ELF-1 (cell line): ENCODE measurements around the gene ESRRA.

Experiments
- DNase-seq: peaks from one replicate; pipeline ENCODE4 v3.0.0-alpha.2; 2016; ENCODE audit warnings: low read depth, low spot score

Gene ESRRA

DNA sequence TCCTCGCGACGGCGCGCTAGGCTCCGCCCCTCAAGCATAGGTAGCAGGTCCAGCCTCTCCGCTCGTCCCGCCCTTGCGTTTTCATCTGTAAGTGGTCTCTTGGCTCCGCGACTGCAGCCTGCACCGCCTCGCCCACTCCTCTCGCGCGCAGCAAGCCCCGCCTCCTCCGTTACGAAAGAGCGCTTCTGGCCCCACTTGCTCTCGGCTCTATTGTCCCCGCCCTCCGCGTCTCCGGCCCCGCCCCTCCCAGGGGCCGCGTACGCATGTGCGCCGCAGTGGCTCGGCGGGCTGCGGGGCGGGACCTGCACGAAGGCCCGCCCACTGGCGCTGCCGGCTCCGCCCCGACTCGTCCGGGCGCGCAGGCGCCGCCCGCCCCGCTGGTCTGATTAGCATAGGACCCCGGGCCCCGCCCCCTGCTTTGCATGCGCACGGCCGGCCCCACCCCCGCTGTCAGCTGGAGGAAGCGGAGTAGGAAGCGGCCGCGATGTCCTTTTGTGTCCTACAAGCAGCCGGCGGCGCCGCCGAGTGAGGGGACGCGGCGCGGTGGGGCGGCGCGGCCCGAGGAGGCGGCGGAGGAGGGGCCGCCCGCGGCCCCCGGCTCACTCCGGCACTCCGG lies at the start of gene ESRRA:
Gene ESRRA (plus strand): TSS at position 450 of the 616 bp plus-strand sequence. CDS start 1,656 bp downstream, outside the sequence.
- DNase-seq: peak; percentile 100

DNA sequence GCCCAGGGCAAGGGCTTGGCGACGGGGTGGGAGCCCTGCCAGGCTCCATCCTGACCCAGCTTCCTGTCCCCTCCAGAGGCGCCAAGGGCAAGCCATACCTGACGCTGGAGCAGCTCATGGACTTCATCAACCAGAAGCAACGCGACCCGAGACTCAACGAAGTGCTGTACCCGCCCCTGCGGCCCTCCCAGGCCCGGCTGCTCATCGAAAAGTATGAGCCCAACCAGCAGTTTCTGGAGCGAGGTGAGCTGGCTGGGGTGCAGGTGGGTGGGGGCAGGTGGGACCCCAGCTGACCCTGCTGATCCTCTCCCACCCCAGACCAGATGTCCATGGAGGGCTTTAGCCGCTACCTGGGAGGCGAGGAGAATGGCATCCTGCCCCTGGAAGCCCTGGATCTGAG lies 49.0 kb upstream of the ESRRA start:
- no peak for DNase-seq

DNA sequence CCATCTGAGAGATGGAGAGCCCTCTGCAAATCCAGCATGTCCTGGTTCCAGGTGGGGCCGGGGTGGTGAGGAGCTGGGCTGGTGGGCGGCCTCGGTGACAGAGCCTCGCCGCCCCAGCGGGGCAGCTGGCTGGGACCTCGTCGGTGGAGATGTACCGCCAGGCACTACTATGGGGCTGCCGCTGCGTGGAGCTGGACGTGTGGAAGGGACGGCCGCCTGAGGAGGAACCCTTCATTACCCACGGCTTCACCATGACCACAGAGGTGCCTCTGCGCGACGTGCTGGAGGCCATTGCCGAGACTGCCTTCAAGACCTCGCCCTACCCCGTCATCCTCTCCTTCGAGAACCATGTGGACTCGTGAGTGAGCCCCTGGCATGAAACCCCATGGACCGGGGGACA lies 47.0 kb upstream of the ESRRA start:
- DNase-seq: no peak

DNA sequence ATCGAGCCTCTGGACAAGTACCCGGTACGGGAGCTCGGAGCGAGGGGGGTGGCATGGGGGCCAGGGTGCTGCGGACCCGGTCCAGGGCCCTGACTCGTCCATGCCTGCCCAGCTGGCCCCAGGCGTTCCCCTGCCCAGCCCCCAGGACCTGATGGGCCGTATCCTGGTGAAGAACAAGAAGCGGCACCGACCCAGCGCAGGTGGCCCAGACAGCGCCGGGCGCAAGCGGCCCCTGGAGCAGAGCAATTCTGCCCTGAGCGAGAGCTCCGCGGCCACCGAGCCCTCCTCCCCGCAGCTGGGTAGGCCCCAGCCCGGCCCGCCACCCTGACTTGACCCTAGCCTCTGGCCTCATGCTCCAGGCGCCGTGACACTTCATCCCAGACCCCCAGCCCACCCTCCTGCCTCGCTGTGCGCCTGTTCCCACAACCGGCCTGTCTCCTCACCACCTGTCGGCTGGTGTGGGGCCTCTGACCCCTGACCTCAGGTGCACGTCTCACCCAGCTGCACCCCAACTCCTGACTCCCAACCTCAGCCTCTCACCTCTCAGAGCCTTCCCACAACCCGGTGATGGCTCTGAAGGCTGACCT lies 46.3 kb upstream of the ESRRA start:
- no peak for DNase-seq

DNA sequence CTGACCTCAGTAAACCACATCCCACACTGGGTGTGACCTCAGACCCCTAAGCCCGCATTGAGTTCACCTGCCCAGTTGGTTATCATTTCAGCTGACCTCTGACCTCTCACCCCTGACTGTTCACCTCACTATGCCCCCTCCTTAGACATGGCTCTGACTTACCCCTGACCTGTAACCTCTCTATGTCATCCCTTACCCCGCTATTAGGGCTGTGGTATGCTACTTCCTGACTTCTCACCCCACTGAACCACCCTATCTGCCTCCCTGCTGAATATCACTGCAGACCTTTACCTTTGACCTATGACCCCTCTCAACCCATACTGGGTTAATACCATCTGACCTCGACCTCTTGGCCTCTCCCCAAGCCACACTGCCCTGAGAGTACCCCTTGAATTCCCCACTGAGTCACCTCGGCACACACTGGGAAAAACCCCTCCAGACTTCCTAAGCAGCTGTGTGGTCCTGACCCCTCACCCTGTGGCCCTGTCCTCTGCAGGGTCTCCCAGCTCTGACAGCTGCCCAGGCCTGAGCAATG lies 45.7 kb upstream of the ESRRA start:
- DNase-seq: no peak

DNA sequence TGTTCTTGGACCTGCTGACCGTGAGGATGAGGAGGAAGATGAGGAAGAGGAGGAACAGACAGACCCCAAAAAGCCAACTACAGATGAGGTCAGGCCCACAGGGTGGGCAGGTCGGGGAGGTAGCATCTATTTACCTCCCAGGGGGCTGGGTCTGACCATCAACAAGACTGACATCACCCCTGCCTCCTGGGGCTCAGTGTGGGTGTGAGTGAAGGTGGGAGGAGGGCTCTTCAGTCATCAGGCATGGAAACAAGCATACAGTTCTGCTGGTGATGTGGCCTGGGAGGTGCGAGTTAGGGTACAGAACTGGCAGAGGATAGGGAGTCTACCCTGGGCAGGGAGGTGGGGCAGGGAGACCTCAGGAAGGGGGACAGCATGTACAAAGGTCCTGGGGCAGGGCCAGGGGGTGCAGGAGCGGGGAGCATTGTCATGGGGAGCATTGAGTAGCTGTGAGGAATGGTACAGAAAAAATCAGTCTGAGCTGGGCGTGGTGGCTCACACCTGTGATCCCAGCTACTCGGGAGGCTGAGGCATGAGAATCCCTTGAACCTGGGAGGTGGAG lies 45.1 kb upstream of the ESRRA start:
- no peak for DNase-seq

GRCh38 chr11:64261556-64262080 lies 43.7 kb upstream of the ESRRA start:
- no peak for DNase-seq

DNA sequence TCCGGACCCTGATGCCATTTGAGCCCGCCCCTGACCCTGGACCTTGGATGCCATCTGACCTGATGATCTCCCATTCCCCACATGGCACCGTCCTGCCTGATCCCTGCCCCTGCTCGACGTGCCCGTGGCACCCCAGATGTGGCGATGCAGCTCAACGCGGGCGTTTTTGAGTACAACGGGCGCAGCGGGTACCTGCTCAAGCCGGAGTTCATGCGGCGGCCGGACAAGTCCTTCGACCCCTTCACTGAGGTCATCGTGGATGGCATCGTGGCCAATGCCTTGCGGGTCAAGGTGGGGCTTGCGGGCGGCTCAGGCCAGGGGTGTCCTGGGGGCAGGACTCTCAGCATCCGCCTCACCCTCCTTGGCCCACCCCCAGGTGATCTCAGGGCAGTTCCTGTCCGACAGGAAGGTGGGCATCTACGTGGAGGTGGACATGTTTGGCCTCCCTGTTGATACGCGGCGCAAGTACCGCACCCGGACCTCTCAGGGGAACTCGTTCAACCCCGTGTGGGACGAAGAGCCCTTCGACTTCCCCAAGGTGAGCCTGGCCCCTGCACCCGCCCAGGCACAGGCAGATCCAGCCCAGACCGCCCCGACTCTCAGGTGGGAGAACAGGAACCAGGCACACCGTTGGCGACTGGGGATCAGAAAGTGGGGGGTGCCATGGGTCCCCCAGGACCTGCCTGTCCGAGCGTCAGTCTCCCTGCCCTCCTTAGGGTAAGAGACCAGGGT lies 42.9 kb upstream of the ESRRA start:
- DNase-seq: no peak

DNA sequence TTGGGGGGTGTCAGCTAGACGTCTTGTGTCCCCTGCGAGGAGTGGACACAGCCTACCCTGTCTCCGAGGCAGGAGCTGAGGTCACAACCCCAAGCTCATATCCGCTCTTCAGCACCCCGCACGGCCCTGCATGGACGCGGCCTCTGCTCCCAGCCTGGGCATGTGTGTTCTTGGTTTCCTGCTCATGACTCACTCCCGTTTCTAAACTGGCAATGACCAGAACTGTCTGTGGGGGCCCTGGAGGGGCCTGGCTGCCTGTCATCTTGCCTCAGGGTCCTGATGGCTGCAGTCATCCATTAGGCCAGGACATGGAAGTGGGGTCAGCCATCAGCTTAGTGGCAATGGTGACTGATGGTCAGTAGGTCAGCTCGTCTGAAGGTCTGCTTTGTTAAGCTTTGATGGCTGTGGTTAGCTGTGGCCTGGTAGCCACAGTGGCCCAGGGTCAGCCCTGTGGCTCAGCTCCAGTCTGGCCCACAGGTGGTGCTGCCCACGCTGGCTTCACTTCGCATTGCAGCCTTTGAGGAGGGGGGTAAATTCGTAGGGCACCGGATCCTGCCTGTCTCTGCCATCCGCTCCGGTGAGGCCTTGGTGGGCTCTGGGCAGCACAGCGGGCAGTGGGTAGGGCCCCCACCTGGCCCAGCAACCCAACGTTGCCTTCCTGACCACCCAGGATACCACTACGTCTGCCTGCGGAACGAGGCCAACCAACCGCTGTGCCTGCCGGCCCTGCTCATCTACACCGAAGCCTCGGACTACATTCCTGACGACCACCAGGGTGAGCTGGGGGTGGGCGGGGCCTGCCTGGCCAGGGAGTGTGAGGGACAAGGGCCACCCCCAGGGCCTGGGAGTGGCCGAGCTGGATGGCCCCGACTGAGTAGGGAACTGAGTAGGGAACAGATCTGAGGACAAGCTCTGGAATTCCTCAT lies 42.0 kb upstream of the ESRRA start:
- DNase-seq: peak; percentile 76

DNA sequence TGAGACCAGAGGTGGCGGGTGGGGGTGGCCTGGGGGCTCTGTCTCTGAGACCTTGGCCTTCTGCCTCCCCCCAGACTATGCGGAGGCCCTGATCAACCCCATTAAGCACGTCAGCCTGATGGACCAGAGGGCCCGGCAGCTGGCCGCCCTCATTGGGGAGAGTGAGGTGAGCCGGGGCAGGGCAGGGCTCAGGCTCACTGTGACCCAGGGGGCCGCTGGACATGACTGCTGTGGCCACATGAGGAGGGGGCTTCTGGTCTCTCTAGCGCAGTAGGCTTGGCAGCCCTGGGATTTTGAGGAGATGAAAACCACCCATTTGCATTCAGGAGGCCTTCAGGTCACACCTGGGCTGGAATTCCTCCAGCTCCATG lies 41.4 kb upstream of the ESRRA start:
- no peak for DNase-seq

DNA sequence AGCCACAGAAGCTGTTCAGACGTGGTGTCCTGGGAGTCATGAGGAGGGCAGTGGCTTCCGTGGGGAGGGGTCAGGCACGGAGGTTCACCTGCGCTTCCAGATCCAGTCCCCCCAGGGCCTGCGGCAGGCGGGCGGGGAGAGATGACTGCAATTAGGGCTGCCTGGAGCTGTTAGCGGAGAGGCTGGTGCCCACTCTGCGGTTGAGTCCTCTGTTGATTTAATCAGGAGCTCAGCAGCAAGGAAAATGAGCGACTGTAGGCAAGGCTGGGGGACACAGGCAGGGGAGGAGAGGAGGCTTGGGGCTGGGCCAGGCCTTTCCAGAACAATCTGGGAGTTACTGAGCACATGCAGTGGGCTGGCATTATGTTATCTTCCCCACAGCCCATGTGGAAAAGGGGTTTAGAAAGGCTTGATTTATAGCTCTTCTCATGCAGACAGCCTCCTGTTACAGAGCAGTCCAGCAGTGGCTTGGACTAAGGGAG lies 40.9 kb upstream of the ESRRA start:
- peak; percentile 68 for DNase-seq

DNA sequence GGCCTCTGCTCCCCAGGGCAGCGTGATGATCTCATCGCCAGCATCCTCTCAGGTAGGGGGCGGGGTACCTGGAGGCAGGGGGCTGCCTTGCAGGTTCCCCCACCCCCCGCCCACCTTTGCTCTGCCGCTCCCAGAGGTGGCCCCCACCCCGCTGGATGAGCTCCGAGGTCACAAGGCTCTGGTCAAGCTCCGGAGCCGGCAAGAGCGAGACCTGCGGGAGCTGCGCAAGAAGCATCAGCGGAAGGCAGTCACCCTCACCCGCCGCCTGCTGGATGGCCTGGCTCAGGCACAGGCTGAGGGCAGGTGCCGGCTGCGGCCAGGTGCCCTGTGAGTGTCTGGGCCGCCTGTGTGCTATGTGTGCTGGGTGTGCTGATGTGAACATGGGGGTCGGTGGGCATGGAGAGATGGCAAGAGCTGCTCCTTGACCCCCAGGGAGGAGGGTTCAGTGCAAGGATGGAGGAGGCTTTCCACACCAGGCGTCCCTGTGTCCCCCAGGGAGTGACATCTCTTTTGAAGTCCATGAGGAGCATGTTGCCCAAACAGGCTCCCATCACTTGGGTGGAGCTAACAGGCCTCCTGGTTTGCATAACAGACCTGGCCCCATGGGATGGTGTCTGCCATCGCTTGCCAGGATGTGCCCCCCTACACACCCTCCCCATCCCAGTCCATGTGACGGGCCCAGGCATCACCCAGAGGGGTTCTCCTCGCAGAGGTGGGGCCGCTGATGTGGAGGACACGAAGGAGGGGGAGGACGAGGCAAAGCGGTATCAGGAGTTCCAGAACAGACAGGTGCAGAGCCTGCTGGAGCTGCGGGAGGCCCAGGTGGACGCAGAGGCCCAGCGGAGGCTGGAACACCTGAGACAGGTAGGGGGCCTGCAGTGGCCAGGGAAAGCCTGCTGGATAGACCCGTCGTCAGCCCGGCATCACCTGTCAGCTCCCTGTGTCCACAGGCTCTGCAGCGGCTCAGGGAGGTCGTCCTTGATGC lies 39.9 kb upstream of the ESRRA start:
- DNase-seq: no peak

- no peak for DNase-seq
Measured at GRCh38 chr11:64266339-64266738, 39.0 kb upstream of the ESRRA start.

- no peak for DNase-seq
Measured at GRCh38 chr11:64267207-64267945, 37.9 kb upstream of the ESRRA start.

GRCh38 chr11:64268025-64268892 lies 37.1 kb upstream of the ESRRA start:
- DNase-seq: no peak

GRCh38 chr11:64268893-64269539 lies 36.3 kb upstream of the ESRRA start:
- DNase-seq: peak; percentile 87

- peak; percentile 100 for DNase-seq
Measured at GRCh38 chr11:64269540-64270220, 35.6 kb upstream of the ESRRA start.
